Mesangial cell (primary cell): ENCODE results near the gene AK3. TPM values are rescaled to one million over a fixed set of nuclear protein-coding genes. Genes with fewer than 3 reads are reported as not detected.

Source experiments
- total RNA-seq: library from RNA; depleted of rRNA; stranded (reverse); fragments of >200 nt; gene quantifications from 2 replicates; pipeline ENCODE4 v1.2.3, GENCODE V29; 2015

AK3 gene
- 34.7 and 57.6 TPM in 2 replicates for total RNA-seq

GRCh38 chr9:4740638-4741364 lies at the start of gene AK3:
TSS of gene AK3 (minus strand) at chr9:4741202. CDS start at chr9:4741087, 115 bp downstream.

GRCh38 chr9:4679268-4680172 lies 61.5 kb downstream of the AK3 start, which contains the start of gene CDC37L1:
TSS of gene CDC37L1 (plus strand) at chr9:4679569. CDS start at chr9:4679768, 199 bp downstream.

GRCh38 chr9:4666042-4666699 lies 74.8 kb downstream of the AK3 start, which contains the start of gene SPATA6L:
TSS of gene SPATA6L (minus strand) at chr9:4666480. CDS start at chr9:4666250, 230 bp downstream.

GRCh38 chr9:4662108-4662988 lies 78.7 kb downstream of the AK3 start, which contains the start of gene PLPP6:
TSS of gene PLPP6 (plus strand) at chr9:4662294. CDS start at chr9:4662376, 82 bp downstream.

Other genes starting within 250 kb of the AK3 start
- 6.4 and 10.1 TPM in 2 replicates for gene PLPP6, start 78.9 kb downstream of the AK3 start, total RNA-seq
- 2.1 and 2.9 TPM in 2 replicates for gene SPATA6L, start 74.7 kb downstream of the AK3 start, total RNA-seq
- gene CDC37L1, start 61.6 kb downstream of the AK3 start, total RNA-seq = 8.8 and 12.2 TPM in 2 replicates
- gene RCL1, start 51.7 kb upstream of the AK3 start, total RNA-seq = 16.8 and 19.0 TPM in 2 replicates
- 3.4 and 3.5 TPM in 2 replicates for gene JAK2, start 244.1 kb upstream of the AK3 start, total RNA-seq